ENCODE measurements around the gene SGCA. TPM values are rescaled to one million over a fixed set of nuclear protein-coding genes. Genes with fewer than 3 reads are reported as not detected.
A peak's percentile ranks its signal among the peaks of the same experiment; 100 is the strongest.

SGCA gene
- total and polyA plus RNA-seq, 9 donors = 209 to 375 (median 311) TPM

DNA sequence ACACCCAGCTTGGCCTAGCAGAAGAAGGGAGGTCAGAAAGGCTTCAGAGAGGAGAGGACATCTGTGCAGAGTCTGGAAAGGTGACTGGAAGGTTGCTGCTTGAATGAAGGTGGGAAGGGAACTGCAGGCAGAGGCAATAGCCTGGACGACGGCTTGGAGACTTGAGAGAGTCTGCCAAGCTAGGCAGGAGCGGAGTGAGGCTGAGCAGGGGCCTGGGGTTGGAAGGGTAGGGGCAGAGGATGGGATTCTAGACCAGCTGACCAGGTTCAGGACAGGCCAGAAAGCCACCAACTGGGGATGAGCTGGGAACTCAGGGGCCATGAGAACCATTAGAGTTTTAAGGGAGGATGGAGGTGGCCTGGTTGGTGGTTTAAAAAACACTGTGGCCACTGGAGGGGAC, 339 bp upstream of the SGCA start:
- H3K4me1 ChIP-seq (ENCODE audit: control insufficient read depth, insufficient read depth, low read length) = peaks cover 72% of the 10 kb centered on the region
- H3K4me3 ChIP-seq (ENCODE audit: low read length) = peak overlapping the region; percentile 66

DNA sequence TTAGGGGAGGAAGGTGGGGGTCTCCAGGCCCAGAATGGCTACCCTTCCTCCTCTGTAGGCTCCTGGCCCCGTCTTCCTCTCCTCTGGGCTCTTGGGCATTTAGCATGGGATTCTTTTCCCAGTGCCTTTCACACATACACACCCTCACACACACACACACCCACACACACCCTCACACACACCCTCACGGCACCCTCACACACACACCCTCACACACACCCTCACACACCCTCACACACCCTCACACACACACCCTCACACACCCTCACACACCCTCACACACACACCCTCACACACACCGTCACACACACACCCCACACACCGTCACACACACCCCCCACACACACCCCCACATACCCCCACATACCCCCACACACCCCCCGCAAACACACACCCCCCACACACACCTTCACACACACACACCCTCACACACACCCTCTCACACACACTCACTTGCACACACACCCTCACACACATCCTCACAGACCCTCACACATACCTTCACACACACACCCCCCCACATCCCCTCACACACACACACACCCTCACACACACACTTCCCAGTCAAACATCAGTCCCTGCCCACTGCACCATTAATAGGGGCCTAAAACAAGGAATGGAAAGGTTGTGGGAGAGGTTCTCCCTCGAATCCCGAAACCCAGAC, 845 bp downstream of the SGCA start:
- Histone ChIP-seq H3K27ac (ENCODE audit: low read length) (peak overlapping the region; percentile 95), H3K4me1 (ENCODE audit: control insufficient read depth, insufficient read depth, low read length) (peaks cover 69% of the 10 kb centered on the region), H3K4me3 (ENCODE audit: low read length) (peak overlapping the region; percentile 66), H3K9me3 (replicated peaks; ENCODE audit: control insufficient read depth, low read depth, low read length) (no peaks in the 10 kb centered on the region), H3K36me3 (ENCODE audit: control insufficient read depth, insufficient read depth, low read length) (peaks cover 35% of the 10 kb centered on the region), H3K27me3 (ENCODE audit: control insufficient read depth, insufficient read depth, low read length) (no peaks in the 10 kb centered on the region)
- DNase-seq = no peak
- WGBS (ENCODE audit: insufficient coverage) = no CpG with 5 or more reads among the region's 7 CpGs

More for the DNA sequence above, 339 bp upstream of the SGCA start:
- H3K9me3 ChIP-seq (replicated peaks; ENCODE audit: control insufficient read depth, low read depth, low read length) = no peaks in the 10 kb centered on the region
- WGBS (ENCODE audit: insufficient coverage) = 59% methylated on average over 3 of the region's 3 CpGs
- peaks cover 28% of the 10 kb centered on the region for H3K36me3 ChIP-seq (ENCODE audit: control insufficient read depth, insufficient read depth, low read length)
- H3K27ac ChIP-seq (ENCODE audit: low read length) = peak overlapping the region; percentile 95
- no peaks in the 10 kb centered on the region for H3K27me3 ChIP-seq (ENCODE audit: control insufficient read depth, insufficient read depth, low read length)
- no peak for DNase-seq

DNA sequence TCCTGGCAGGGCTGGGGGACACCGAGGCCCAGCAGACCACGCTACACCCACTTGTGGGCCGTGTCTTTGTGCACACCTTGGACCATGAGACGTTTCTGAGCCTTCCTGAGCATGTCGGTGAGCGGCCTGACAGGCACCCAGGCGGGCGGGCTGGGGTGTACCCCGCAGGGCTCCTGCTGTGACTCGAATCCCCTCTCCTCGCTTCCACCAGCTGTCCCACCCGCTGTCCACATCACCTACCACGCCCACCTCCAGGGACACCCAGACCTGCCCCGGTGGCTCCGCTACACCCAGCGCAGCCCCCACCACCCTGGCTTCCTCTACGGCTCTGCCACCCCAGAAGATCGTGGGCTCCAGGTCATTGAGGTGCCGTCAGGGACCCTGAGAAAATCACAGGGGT, 1.6 kb downstream of the SGCA start:
- Histone ChIP-seq H3K4me1 (ENCODE audit: control insufficient read depth, insufficient read depth, low read length) (peaks cover 72% of the 10 kb centered on the region), H3K27me3 (ENCODE audit: control insufficient read depth, insufficient read depth, low read length) (no peaks in the 10 kb centered on the region), H3K4me3 (ENCODE audit: low read length) (peak overlapping the region; percentile 44), H3K36me3 (ENCODE audit: control insufficient read depth, insufficient read depth, low read length) (peaks cover 40% of the 10 kb centered on the region), H3K9me3 (replicated peaks; ENCODE audit: control insufficient read depth, low read depth, low read length) (no peaks in the 10 kb centered on the region), H3K27ac (ENCODE audit: low read length) (peak overlapping the region; percentile 71)
- DNase-seq = no peak
- WGBS (ENCODE audit: insufficient coverage) = 82% methylated on average over 12 of the region's 19 CpGs

DNA sequence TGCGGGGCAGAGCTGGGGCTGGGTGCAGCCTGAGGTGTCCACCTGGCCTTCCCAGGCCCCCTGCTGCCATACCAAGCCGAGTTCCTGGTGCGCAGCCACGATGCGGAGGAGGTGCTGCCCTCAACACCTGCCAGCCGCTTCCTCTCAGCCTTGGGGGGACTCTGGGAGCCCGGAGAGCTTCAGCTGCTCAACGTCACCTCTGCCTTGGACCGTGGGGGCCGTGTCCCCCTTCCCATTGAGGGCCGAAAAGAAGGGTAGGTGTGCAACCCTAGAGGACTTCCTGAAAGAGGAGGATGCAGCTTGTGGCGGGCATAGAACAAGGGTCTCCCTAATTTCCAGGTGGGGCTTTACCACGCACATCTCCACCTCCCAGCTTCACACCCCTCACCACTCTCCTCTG, 2.5 kb downstream of the SGCA start:
- DNase-seq = no peak
- Histone ChIP-seq H3K4me3 (ENCODE audit: low read length) (no peak overlapping the region), H3K36me3 (ENCODE audit: control insufficient read depth, insufficient read depth, low read length) (peaks cover 43% of the 10 kb centered on the region), H3K27ac (ENCODE audit: low read length) (no peak overlapping the region), H3K4me1 (ENCODE audit: control insufficient read depth, insufficient read depth, low read length) (peaks cover 81% of the 10 kb centered on the region), H3K9me3 (replicated peaks; ENCODE audit: control insufficient read depth, low read depth, low read length) (no peaks in the 10 kb centered on the region), H3K27me3 (ENCODE audit: control insufficient read depth, insufficient read depth, low read length) (no peaks in the 10 kb centered on the region)
- WGBS (ENCODE audit: insufficient coverage) = 72% methylated on average over 8 of the region's 13 CpGs

DNA sequence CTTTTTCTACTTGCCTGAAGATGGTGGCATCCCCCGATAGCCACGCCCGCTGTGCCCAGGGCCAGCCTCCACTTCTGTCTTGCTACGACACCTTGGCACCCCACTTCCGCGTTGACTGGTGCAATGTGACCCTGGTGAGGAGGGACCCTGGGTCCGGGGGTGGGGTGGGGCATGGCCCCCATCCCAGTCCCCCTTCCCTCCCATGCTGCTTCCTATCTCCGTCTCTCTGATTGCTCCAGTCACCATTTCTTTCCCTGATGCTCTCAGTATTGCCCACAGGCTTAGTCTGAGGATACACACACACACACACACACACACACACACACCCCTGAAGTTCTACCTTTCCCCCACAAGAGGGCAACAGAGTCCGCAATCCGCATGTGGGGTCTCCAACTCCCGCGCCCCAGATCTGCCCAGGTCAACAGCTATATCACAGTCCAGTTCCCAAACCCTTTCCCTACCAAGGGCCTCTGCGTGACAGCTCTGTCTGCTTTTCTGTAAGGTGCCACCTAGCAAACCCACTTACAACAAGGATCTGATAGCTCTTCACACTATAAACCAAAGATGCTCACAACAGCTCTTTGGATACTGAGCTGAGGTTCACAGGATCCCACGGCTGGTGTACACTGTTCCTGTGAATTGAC, 3.4 kb downstream of the SGCA start:
- Histone ChIP-seq H3K27ac (ENCODE audit: low read length) (peak overlapping the region; percentile 35), H3K36me3 (ENCODE audit: control insufficient read depth, insufficient read depth, low read length) (peaks cover 48% of the 10 kb centered on the region), H3K27me3 (ENCODE audit: control insufficient read depth, insufficient read depth, low read length) (no peaks in the 10 kb centered on the region), H3K4me3 (ENCODE audit: low read length) (no peak overlapping the region), H3K9me3 (replicated peaks; ENCODE audit: control insufficient read depth, low read depth, low read length) (no peaks in the 10 kb centered on the region), H3K4me1 (ENCODE audit: control insufficient read depth, insufficient read depth, low read length) (peaks cover 84% of the 10 kb centered on the region)
- 46% methylated on average over 12 of the region's 14 CpGs for WGBS (ENCODE audit: insufficient coverage)
- peak; percentile 77 for DNase-seq

DNA sequence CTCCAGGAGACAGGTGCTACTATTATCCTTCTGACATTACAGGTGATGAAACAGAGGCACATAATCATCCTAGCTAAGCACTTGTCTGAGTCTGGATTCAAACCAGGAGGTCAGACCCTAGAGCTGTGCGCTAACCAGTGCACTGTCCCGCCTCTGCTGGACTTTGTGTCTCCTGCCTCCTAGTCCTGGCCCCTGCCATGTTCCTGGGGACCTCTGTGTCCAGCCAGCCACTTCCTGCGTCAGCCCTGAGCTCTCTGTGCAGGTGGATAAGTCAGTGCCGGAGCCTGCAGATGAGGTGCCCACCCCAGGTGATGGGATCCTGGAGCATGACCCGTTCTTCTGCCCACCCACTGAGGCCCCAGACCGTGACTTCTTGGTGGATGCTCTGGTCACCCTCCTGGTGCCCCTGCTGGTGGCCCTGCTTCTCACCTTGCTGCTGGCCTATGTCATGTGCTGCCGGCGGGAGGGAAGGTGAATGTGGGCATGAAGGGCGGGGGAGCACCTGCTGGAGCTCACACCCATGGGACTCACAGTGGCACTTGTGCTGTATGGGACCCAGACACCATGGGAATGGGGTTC, 4.2 kb downstream of the SGCA start:
- Histone ChIP-seq H3K36me3 (ENCODE audit: control insufficient read depth, insufficient read depth, low read length) (peaks cover 51% of the 10 kb centered on the region), H3K9me3 (replicated peaks; ENCODE audit: control insufficient read depth, low read depth, low read length) (no peaks in the 10 kb centered on the region), H3K4me3 (ENCODE audit: low read length) (no peak overlapping the region), H3K4me1 (ENCODE audit: control insufficient read depth, insufficient read depth, low read length) (peaks cover 80% of the 10 kb centered on the region), H3K27ac (ENCODE audit: low read length) (peak overlapping the region; percentile 35), H3K27me3 (ENCODE audit: control insufficient read depth, insufficient read depth, low read length) (no peaks in the 10 kb centered on the region)
- WGBS (ENCODE audit: insufficient coverage) = 90% methylated on average over 7 of the region's 9 CpGs
- DNase-seq = no peak

DNA sequence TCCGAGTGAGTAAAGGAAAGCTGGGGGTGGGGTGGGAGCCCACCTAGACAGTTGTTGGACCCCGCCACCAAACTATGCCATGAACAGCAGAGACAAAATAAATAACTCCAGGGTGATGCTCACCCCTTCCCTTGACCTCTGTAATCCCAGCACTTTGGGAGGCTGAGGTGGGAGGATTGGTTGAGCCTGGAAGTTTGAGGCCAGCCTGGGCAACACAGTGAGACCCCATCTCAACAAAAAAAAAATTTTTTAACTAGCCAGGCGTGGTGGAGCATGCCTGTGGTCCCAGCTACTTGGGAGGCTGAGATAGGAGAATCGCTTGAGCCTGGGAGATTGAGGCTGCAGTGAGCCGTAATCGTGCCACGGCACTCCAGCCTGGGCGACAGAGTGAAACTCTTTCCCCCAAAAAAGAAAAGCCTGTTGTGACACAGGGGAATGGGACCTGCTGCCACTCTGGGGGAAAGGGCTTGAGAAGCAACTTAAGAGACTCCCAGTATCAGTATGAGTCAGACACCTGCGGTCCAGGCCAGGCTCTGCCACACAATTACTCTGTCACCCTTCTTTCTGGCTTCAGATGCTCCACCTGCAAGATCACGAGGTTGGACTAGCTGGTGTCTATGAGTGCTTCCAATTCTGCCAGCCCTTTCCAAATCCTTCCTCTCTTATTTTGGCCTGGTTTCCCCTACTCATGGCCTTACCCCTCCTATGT, 5.0 kb downstream of the SGCA start:
- Histone ChIP-seq H3K27me3 (ENCODE audit: control insufficient read depth, insufficient read depth, low read length) (no peaks in the 10 kb centered on the region), H3K9me3 (replicated peaks; ENCODE audit: control insufficient read depth, low read depth, low read length) (no peaks in the 10 kb centered on the region), H3K4me1 (ENCODE audit: control insufficient read depth, insufficient read depth, low read length) (peaks cover 80% of the 10 kb centered on the region), H3K36me3 (ENCODE audit: control insufficient read depth, insufficient read depth, low read length) (peaks cover 59% of the 10 kb centered on the region), H3K4me3 (ENCODE audit: low read length) (no peak overlapping the region), H3K27ac (ENCODE audit: low read length) (no peak overlapping the region)
- 38% methylated on average over 1 of the region's 10 CpGs for WGBS (ENCODE audit: insufficient coverage)
- DNase-seq = no peak

DNA sequence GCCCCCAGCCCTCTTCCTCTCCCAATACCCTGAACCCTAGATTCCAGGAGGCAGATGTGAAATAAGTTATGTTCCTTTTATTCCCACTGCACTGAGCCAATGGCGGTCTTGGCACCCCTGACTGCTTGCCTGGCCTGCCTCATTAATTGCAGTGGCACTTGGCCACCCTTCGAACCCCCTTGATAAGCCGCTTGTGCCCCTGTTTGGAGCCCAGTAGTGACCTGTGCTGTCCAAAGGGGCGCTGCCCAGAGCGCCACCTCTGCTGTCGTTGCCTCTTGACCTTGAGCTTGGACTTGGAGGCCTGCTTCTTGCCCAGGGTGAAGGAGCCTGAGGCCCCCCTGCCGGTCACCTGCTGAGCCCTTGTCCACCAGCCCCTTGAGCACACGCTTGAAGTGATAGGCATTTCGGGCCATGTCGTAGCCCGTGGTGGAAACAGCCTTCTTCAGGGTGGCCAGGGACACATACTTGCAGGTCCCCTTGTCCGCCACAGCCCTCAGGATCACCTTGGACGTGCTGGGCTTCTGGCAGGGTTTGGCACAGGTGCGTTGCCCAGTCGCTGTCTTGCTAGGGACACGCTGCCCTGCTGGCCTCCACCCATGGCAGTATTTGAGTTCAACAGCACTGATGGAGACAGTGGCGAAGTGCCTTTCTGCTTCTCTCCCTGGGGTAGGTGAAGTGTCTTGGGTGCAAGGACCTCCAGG, 5.7 kb downstream of the SGCA start:
- Histone ChIP-seq H3K4me1 (ENCODE audit: control insufficient read depth, insufficient read depth, low read length) (peaks cover 78% of the 10 kb centered on the region), H3K9me3 (replicated peaks; ENCODE audit: control insufficient read depth, low read depth, low read length) (no peaks in the 10 kb centered on the region), H3K36me3 (ENCODE audit: control insufficient read depth, insufficient read depth, low read length) (peaks cover 60% of the 10 kb centered on the region), H3K27ac (ENCODE audit: low read length) (peak overlapping the region; percentile 98), H3K27me3 (ENCODE audit: control insufficient read depth, insufficient read depth, low read length) (no peaks in the 10 kb centered on the region), H3K4me3 (ENCODE audit: low read length) (no peak overlapping the region)
- WGBS (ENCODE audit: insufficient coverage) = 87% methylated on average over 17 of the region's 17 CpGs
- no peak for DNase-seq

DNA sequence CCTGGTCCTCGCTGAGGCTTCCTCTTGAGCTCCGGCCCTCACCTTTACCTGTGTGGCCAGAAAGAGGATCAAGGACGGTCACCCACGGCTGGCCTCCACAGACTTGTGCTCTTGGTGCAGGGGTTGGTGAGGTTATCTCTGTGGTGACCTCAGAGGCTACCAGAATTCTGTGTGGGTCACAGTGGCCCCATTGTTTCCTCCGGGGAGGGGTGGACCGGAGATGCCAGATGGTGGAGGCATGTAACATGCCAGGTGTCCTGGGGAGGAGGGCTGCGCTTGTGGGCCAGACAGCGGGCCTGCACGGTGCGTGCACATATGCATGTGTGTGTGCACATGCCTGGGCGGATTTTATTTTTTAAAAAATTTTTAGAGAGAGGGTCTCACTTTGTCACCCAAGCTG, 6.3 kb downstream of the SGCA start:
- H3K27ac ChIP-seq (ENCODE audit: low read length) = peak overlapping the region; percentile 98
- peaks cover 81% of the 10 kb centered on the region for H3K4me1 ChIP-seq (ENCODE audit: control insufficient read depth, insufficient read depth, low read length)
- H3K9me3 ChIP-seq (replicated peaks; ENCODE audit: control insufficient read depth, low read depth, low read length) = no peaks in the 10 kb centered on the region
- H3K4me3 ChIP-seq (ENCODE audit: low read length) = no peak overlapping the region
- 71% methylated on average over 5 of the region's 11 CpGs for WGBS (ENCODE audit: insufficient coverage)
- DNase-seq = no peak
- H3K27me3 ChIP-seq (ENCODE audit: control insufficient read depth, insufficient read depth, low read length) = no peaks in the 10 kb centered on the region
- peaks cover 64% of the 10 kb centered on the region for H3K36me3 ChIP-seq (ENCODE audit: control insufficient read depth, insufficient read depth, low read length)

Measured in muscle of leg (tissue), 11 donors.